ENCODE data around the gene CALML3.

The CALML3 gene

GRCh38 chr10:5543623-5544022 lies 18.9 kb downstream of the CALML3 start:
- DNase-seq (ENCODE audit: low read depth): no peak

DNA sequence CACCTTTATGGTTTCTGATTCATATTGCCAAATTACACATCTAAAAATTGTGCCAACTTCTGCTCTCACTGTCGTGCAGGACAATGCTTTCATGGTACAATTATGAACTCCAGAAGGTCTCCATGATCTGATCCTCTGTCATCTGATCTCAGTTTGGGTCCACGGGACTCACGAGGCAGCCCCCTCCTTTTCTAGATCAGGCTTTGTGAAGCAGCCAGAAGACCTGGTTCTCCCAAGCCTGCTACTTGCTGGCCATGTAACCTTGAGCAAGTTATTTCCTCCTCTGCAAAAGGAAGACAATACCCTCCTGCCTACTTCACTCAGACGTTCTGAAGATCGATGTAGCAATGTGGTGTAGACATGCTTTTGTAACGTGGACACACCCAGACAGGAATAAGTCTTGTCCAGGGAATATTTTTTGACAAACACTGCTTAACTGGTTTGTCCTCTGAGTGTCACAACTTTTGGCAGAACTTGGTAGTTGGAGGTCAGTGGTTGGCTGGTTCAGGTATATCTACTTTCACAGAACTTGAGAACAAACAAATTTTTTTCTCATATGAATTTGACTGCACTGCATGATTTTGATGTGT lies 19.6 kb downstream of the CALML3 start:
- DNase-seq (ENCODE audit: low read depth): no peak

DNA sequence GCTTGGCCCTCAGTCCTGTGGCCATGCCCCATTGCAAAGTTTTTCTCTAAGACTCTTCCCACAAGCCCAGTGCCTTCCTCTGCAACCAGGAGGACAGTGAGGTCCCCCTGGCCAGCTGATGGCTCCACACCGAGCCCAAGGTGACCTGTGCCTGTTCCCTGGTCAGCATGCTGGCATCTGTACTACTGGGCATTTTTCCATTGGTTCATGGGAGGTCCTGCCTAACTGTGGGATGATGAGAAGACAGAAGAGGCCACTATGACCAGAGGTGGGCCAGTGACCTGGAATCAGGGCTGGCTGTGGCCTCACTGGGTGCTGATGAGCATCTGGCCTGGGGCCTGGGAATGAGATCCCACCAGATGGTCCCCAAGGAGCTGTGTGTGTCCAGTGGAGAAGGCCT lies 20.2 kb downstream of the CALML3 start:
- DNase-seq (ENCODE audit: low read depth): no peak

DNA sequence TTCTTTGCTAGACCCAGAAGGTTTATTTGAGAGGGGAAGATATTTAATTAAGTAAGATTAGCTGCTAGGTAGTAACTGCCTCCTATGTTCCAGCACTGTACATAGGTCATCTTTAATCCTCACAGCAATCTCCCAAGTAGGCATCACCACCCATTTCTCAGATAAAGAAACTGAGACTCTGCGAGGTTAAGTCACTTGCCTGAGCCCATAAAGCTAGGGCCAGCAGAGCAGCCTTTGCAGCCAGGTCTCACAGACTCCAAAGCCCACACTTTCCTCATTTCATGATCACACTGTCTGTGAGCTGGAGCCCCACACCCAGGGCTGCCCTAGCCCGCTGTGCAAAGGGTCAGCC lies 20.6 kb downstream of the CALML3 start:
- DNase-seq (ENCODE audit: low read depth): no peak

- peak; percentile 95 for DNase-seq (ENCODE audit: low read depth)
Measured at GRCh38 chr10:5545778-5546710, 21.3 kb downstream of the CALML3 start.

GRCh38 chr10:5546891-5547680 lies 22.3 kb downstream of the CALML3 start:
- DNase-seq (ENCODE audit: low read depth): peak; percentile 61

DNA sequence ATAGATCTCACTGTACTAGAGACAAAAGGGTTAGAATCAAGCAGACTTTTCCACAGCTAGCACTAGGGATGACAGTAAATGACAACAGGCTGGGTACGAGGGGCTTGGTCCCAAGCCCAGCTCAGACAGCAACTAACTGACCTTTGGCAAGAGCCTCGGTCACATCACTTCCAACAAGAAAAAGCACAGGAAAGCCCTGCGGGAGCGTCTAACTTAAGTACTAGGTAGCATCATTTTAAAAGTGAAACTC lies 22.8 kb downstream of the CALML3 start:
- DNase-seq (ENCODE audit: low read depth): peak; percentile 47

DNA sequence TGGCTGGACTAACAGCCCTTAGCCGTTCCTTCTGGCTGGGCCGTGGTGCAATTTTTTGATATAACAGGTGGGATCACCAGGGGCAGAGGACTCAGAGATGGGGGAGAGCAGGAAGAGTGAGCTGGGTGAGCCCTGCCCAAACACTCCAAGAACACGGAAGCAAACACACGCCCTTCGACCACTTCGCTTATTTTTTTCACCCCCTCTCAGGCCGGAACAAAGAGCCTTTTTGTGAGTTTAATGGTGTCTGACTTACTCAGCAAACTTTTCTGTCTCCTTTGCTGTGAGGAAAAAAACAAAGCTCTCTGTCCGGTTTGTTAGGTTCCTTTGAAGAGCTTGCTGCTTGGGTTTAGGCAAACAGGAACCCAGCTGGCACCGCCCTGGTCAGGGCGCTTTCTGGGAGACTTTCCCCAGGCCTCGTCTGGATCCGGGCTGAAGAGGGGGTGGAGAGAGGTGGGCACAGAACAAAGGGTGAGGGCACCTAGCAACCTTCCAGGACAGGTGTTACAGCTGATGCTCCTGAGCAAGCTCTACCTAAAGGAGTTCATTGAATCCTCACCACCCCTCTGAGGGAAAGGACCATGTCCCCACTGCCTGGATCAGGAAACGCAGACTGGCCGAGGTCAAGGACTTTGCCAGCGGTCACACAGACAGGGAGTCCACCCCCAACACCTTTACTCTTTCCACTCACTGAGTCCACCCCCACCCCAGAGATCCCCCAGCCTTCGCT lies 23.3 kb downstream of the CALML3 start:
- DNase-seq (ENCODE audit: low read depth): no peak

- DNase-seq (ENCODE audit: low read depth): no peak
Measured at GRCh38 chr10:5549462-5550249, 24.9 kb downstream of the CALML3 start.

GRCh38 chr10:5550250-5550545 lies 25.4 kb downstream of the CALML3 start:
- no peak for DNase-seq (ENCODE audit: low read depth)

DNA sequence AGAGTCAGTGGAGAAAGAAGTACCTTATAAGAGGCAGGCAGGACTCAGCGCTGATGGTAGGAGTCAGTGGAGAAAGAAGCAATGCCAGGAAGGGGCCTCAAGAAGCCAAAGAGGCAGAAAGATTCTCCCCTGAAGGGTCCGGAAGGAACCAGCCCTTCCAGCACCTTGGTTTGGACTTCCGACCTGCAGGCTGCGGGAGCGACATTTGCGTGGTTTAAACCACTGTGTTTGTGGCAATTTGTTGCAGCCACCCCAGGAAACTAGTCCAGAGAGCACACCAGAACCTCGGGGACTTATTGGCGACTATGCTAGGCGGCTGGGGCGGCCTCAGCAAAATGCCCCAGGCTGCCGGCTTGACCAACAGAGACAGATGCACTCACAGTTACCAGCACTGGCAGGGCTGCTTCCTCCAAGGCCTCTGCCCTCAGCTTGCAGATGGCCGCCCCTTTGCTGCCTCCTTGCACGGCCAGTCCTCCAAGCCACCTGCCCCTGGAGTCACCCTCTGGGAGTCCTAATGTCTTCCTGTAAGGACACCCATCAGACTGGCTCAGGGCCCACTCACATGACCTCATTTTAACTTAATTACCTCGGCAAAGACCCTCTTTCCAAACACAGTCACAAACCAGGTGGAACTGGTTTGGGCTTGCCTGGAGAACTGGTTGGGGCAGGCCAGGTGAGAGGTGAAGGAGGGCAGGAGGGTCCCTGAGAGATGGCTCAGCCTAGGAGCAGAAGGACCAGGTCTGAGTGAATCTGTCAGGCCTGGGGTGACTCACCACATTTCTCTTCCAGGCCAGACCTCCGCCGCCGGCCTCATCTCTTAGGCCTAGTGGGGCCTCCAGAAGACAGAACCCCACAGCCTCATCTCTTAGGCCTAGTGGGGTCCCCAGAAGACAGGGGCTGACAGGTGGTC lies 26.1 kb downstream of the CALML3 start:
- DNase-seq (ENCODE audit: low read depth): peak; percentile 73

DNA sequence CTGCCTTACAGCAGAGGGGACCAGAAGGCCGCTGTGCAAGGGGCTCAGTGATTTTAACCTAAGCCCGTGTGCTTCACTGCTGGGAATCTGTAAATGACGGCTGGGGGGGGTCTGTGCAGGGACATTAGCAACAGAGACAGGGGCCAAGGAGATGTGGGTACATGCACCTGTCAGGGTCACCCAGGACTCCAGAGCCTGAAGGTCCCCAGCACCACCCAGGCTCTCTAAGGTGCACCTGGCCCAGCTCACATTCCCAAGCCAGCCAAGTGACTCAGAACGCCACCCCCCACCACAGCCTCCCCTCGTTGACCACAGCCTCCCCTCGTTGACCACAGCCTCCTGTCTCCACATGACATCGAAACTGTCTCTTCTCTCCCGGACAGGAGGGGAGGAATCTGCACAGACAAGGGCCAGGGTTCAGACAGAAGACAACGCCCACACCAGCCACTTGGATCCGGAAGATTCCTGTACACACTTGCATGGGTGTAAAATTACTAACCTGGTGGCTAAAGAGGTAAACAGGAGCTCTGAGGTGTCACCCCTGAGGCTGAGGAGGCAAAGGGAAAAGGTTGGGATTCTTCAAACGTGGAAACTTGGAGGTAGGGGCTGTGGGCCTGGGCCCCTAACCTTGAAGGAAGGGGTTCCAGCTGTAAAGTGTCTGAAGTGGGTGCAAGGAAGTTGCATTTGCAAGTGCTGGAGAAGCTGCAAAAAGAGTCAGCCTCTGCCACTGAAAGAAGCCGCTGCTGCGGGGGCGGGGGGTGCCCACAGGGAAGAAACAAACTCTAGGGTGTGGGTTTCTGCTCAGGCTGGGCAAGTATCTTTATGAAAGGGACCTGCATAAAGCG lies 27.0 kb downstream of the CALML3 start:
- peak; percentile 72 for DNase-seq (ENCODE audit: low read depth)

- no peak for DNase-seq (ENCODE audit: low read depth)
Measured at GRCh38 chr10:5552376-5553321, 27.9 kb downstream of the CALML3 start.

- no peak for DNase-seq (ENCODE audit: low read depth)
Measured at GRCh38 chr10:5553400-5554170, 28.8 kb downstream of the CALML3 start.

DNA sequence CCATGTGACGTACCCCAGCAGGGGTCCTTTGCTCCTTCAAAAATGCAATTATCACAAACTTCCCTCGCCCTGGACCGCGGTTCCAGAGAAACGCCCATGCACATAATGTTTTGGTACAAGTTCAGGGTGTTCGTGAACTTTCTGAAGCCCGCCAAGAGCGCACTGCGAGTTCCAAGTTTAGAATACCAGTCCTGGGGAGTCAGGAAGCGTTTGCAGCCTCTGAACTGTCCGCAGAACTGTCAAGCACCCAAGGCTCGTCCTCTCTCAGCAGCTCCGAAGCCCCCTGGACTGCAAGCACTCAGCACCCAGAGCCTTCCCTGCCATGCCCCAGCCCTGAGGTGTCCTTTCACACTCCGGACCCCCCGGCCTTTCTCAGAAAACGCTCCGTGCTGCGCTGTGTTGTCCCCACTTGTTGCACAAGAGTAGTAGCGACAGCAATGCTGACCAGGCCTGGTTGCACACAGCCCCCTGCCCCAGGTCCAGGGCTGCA lies 30.3 kb downstream of the CALML3 start:
- DNase-seq (ENCODE audit: low read depth): no peak

DNA sequence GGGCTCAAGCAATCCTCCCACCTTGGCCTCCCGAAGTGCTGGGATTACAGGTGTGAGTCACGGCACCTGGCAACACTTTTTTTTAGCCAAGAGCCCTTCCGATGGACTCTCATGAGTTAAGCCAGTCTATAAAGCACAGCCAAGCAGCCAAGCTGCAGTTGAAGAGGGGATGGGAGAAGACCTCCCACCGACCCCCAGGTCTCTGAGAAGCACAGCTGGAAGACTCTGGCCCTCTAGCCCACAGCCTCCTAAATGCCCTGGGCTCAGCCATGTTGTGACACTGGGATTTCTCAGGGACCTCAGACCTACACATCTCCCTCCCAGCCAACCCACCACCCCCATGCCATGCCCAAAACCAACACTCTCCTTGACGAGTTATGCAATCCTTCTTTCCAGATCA lies 31.1 kb downstream of the CALML3 start:
- no peak for DNase-seq (ENCODE audit: low read depth)

DNA sequence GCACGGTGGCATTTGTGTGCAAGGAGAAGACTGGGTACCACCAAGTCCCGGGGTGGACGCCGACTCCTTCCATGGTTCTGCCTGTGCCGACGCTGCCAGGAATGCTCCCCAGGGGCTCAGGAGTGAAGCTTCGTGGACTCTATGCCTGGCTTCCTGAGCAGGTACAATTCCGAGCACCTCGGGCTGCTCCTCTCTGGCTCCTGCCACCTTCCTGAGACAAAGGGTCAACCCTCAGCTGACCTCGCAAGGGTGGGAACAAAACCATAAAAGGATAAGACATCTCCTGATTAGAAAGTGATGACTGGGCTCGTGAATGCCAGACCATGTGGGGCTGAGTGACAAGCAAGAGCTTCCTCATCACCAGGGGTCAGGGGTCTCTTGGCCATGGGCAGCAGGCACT lies 31.8 kb downstream of the CALML3 start:
- no peak for DNase-seq (ENCODE audit: low read depth)

Measured in iris pigment epithelial cell (primary cell).